GM21529 (cell line): Measurements from ENCODE around the gene PGM3.
"Not testable (repeated sequence)": the region's sequence is repeated elsewhere in the genome, so short reads cannot be mapped to it uniquely, and the experiment has no call there.

ENCODE experiments used
- ATAC-seq: cut with Tn5 transposase; IDR thresholded peaks from one replicate; pipeline ENCODE4 v1.9.1; 2021; ENCODE audit not compliant: unreplicated experiment

Gene PGM3, protein sequence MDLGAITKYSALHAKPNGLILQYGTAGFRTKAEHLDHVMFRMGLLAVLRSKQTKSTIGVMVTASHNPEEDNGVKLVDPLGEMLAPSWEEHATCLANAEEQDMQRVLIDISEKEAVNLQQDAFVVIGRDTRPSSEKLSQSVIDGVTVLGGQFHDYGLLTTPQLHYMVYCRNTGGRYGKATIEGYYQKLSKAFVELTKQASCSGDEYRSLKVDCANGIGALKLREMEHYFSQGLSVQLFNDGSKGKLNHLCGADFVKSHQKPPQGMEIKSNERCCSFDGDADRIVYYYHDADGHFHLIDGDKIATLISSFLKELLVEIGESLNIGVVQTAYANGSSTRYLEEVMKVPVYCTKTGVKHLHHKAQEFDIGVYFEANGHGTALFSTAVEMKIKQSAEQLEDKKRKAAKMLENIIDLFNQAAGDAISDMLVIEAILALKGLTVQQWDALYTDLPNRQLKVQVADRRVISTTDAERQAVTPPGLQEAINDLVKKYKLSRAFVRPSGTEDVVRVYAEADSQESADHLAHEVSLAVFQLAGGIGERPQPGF

GRCh38 chr6:83192871-83193746, at the start of gene PGM3, which contains the start of gene RWDD2A:
TSS of gene PGM3 (minus strand) at chr6:83193265. CDS start at chr6:83191012, 2,253 bp downstream.
TSS of gene RWDD2A (plus strand) at chr6:83193357. CDS start at chr6:83194452, 1,095 bp downstream.
- peak; percentile 97 for ATAC-seq

DNA sequence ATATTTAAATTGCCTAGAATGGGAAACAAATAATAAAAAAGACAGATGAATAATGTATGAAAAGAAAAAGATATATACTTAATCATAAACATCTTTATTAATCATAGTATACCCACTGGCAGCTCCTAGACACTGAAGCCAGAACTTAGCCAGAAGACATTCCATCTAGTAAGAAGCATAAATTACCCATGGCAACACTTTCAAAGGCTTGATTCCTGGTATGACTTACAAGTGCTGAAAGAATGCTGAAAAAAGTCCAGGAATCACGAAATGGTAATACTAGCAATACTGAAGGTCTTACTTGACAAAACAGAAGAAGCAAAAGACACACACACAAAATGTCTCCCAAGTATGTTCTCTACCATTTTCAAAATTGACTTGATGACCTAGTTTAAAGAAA, 38.1 kb upstream of the PGM3 start:
- ATAC-seq, result no peak

DNA sequence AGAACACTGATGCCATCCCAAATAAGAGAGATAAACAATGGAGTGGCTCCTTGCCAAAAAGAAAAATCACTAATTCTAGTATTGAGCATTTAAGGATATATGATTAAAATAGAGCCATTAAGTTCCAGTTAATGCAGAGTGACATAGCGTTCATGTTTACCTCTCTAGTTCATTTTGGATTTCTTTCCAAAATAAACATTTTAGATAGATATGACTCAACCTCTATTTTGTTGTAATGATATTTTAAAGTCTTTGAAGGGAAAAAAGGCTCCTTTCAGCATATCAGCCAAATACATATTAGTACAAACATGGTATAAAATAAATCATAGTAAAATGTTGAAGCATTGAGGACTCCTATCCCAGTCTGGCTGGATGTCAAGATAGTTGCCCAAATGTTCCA, 33.5 kb upstream of the PGM3 start:
- no peak for ATAC-seq

GRCh38 chr6:83221889-83222479, 28.9 kb upstream of the PGM3 start:
- ATAC-seq, result no peak

GRCh38 chr6:83221276-83221675, 28.2 kb upstream of the PGM3 start:
- no peak for ATAC-seq

- no peak for ATAC-seq
These were observed 27.1 kb upstream of the PGM3 start for GRCh38 chr6:83220121-83220520.

- no peak for ATAC-seq
These were observed 25.6 kb upstream of the PGM3 start for GRCh38 chr6:83218646-83219045.

DNA sequence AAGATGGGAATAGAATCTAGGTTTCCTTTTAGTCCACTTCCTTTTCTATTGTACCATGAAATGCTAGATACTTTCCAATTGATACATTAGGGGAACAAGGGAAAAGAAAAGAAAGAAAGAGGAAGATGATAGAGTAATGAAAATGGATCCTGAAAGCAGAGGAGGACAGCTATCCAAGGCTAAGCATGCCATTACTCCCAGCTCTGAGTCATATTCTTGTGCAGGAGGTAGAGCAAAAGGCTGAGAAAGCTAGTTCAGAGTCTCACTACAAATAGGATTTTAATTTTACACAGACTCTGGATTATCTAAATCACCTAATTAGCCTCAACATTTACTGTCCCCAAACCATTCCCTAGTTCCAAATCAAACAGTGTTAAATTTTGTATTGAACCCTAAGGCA, 23.7 kb upstream of the PGM3 start:
- no peak for ATAC-seq

DNA sequence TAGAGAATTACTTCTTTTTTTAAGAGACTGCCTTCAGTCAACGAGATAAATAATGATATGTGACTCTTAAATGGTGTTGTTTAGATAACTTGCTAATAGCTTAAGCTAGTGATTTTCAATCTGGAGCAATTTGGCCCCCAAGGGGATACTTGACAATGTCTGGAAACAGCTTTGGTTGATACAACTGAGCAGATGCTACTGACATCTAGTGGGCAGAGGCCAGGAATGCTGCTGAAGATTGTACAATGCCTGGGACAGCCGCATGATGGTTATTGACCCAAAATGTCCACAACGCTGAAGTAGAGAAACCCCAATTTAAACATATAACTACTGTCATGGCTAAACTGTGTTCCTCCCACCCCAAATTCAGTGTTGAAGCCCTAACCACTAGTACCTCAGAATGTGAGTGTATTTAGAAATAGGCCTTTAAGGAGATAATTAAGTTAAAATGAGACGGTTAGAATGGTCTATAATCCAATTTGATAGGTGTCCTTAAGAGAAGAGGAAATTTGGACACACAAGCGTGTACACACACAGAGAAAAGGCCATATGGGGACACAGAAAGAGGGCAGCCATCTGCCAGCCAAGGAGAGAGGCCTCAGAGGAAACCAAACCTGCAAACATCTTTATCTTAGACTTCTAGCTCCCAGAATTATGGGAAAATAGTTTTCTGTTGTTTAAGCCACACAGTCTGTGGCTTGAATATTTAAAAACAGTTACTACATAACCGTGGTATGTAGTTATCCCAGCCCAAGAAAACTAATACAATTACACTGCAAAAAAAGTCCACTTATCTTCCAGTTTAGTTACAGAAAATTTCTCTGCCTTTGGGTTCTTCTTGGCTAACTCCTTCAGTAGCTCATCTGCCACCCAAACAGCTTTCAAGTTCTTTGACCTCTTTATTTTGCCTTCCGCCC, 22.3 kb upstream of the PGM3 start:
- peak; percentile 100 for ATAC-seq

- no peak for ATAC-seq
These were observed 9.0 kb upstream of the PGM3 start for GRCh38 chr6:83202031-83202430.

- ATAC-seq, result no peak
These were observed 6.8 kb upstream of the PGM3 start for GRCh38 chr6:83199863-83200225.

DNA sequence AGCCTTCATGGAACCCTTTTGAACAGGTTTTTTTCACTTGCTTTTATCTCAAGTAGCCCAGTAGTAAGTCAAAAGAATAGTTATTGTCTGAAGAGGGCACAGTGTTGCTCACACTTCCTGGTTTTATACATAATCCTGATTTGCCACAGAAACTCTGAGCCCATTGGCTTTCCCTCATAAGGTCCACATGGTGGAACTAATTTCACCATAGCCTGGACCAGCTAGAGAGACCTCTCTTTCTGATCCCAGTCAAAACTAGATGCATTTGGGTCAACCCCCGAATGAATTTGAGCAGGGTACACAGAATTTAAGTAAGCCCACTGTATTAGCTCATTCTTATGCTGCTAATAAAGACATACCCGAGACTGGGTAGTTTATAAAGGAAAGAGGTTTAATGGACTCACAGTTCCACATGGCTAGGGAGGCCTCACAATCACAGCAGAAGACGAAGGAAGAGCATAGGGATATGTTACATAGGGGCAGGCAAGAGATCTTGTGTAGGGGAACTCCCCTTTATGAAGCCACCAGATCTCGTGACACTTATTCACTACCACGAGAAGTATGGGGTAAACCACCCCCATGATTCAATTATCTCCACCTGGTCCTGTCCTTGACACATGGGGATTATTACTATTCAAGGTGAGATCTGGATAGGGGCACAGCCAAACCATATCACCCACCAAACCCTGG, 6.3 kb upstream of the PGM3 start:
- peak; percentile 67 for ATAC-seq

DNA sequence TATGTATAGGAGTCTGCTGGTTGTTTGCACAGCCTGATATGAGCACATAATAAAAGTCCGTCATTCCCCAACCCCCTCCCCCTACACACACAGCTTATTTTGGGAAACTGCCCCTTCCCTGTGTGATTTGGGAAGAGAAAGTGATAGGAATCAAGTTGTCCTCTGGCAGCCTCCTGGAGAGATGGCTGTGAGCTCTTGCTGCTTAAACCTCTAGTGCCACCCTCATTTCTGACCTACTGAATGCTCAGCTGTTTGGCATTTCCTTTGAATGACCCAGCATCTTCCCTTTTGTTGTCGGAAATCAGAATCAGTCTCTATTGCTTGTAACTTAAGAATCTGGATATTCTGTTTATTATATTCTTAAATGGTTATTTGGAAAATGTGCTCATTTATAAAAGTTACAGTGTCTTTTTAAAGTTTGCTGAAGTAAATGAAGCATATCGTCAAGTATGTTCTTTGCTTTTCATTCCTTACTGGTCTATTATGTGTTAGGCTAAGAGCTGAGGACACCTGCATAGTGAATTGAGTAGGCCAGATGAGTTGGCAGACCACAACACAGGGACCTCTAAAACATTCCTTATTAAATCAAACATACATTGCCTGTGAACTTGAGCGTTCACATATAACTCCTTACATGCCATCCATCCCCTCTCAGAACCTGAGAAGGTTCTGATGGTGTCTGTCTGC, 5.6 kb upstream of the PGM3 start:
- ATAC-seq, result no peak

- ATAC-seq, result peak; percentile 32
These were observed 892 bp upstream of the PGM3 start for GRCh38 chr6:83193747-83194566.

- no peak for ATAC-seq
These were observed 609 bp downstream of the PGM3 start for GRCh38 chr6:83192456-83192855.

GRCh38 chr6:83191974-83192373, 1.1 kb downstream of the PGM3 start:
- ATAC-seq, result not testable (repeated sequence)

GRCh38 chr6:83190626-83191025, 2.4 kb downstream of the PGM3 start:
- ATAC-seq, result no peak

DNA sequence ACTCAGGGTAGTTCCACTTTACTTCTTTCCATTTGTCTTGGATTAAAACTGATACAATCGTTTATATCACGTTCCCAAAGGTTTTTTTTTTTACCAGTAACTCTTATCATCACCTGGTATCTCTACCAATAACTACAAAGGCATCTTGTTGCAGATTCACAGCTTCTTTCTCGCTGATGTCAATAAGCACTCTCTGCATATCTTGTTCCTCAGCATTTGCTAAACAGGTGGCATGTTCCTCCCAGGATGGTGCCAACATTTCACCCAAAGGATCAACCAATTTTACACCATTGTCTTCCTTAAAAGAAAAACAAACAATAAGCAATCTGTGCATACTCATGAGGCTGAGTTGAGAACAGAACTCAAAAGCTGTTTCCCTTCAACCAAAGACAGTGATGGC, 4.6 kb downstream of the PGM3 start:
- ATAC-seq, result no peak
